ENCODE measurements around the gene NME4.

NME4 gene

GRCh38 chr16:426906-427249 is 29.9 kb downstream of the NME4 start:
- no peak for DNase-seq (ENCODE audit: low read depth)

DNA sequence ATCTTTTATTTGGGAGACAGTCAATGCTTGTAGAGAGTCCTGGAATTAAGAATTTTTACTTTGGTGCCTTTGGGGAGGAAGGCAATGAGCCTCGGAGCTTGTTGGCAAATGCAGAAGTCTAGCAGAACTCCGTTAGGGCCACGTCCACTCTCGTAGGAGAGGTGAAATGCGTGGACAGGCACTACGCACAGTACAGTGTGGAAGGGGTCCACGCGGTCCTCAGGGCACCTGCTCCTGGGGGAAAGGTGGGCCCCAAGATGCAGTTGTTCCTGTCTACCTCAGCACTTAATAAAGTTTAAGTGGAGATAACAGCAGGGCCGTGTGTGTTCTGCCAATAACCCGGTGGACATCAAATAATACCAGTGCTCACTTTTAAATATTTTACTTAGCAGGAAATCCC is 30.3 kb downstream of the NME4 start:
- no peak for DNase-seq (ENCODE audit: low read depth)

DNA sequence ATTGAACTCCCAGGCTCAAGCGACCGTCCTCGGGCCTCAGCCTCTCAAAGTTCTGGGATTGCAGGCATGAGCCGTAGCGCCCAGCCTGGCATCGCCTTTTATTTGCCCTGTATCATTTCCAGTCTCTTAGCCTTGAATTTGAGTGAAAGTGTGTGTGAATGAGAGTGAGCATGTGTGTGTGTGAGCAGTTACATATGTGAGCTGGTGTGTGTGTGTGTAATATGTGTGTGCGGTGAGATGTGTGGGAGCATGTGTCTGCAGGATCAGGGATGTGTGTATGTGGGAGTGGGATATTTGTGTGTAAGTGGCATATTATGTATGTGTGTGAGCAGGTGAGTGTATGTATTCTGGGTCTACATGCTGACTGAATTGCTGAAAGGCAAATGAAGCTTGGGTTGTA is 33.9 kb downstream of the NME4 start:
- no peak for DNase-seq (ENCODE audit: low read depth)

GRCh38 chr16:440627-441026 is 43.6 kb downstream of the NME4 start:
- DNase-seq (ENCODE audit: low read depth), result no peak

DNA sequence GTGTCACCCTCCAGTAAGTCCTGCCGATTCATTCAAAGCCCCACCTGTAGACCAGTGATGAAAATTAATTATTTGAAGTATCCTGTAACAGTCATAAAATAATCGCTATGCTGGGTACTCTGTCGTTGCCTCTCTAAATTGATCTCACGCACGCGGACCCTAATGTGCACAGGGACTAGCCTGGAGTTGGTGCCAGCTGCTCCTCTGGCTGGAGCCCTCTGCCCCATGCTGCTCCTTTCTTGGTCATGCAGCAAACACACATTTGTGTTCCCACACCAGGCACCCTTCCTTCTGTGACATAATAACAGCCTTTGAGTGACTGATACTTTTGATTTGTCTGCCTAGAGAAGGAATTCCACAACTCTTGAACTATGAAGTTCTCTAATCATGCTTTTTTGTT is 44.4 kb downstream of the NME4 start:
- DNase-seq (ENCODE audit: low read depth), result no peak

GRCh38 chr16:442976-443375 is 46.0 kb downstream of the NME4 start:
- peak; percentile 27 for DNase-seq (ENCODE audit: low read depth)

DNA sequence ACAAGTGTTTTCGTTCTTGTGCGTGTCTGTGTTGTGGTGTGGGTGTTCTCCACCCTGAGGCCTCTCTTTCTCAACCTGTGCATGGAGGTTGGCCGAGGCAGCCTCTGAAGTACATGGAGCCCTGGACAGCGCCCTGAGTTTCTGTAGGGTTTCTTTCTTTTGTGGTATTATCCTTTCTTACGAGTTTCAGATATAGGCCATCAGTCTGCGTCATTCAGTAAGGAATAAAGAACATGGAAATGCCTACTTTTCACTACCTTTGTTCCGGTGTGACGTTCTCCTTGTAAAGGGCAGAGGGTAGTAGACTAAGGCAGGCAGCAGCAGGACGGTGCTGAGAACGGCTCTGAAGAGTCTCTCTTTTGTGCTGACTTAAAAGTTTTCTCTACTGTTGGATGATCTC is 47.0 kb downstream of the NME4 start:
- DNase-seq (ENCODE audit: low read depth), result no peak

GRCh38 chr16:445566-445965 is 48.6 kb downstream of the NME4 start:
- no peak for DNase-seq (ENCODE audit: low read depth)
